Large intestine (tissue), 3 donors: ENCODE data around the gene BPIFB4. TPM values are rescaled to one million over a fixed set of nuclear protein-coding genes. Genes with fewer than 3 reads are reported as not detected.

ENCODE experiments used
- DNase-seq, 2 donors: peaks; one replicate each; pipeline versions ENCODE4 v3.0.0 to v3.0.0-alpha.2; 2013
- H3K27ac ChIP-seq: one replicate; pipeline ENCODE4 v1.5.1; 2013; ENCODE audit warnings: low read length
- H3K27me3 ChIP-seq: 2 replicates; pipeline ENCODE4 v1.6.1; 2013; ENCODE audit warnings: low read length; ENCODE audit not compliant: control insufficient read depth, insufficient read depth
- H3K36me3 ChIP-seq: 2 replicates; pipeline ENCODE4 v1.6.1; 2013; ENCODE audit warnings: low read length; ENCODE audit not compliant: control insufficient read depth, insufficient read depth
- H3K4me1 ChIP-seq: one replicate; pipeline ENCODE4 v1.6.1; 2013; ENCODE audit warnings: low read length; ENCODE audit not compliant: control insufficient read depth, insufficient read depth
- H3K4me3 ChIP-seq: one replicate; pipeline ENCODE4 v1.5.1; 2013; ENCODE audit warnings: low read length
- H3K9me3 ChIP-seq: one replicate; pipeline ENCODE4 v1.6.1; 2013; ENCODE audit warnings: mild to moderate bottlenecking, low read depth, low read length, moderate library complexity; ENCODE audit not compliant: control insufficient read depth
- WGBS: methylation state at CpG from one replicate; pipeline ENCODE4 v1.1.5; 2013; ENCODE audit warnings: low lambda C conversion rate; ENCODE audit not compliant: insufficient coverage; 5-methylcytosine and 5-hydroxymethylcytosine counted together
- polyA plus RNA-seq: library from polyadenylated mRNA; unstranded; fragments of 120-200 nt; gene quantifications from one replicate; pipeline ENCODE4 v1.2.1, GENCODE V29; 2013

The BPIFB4 gene
- polyA plus RNA-seq, 1 donor: 0.12 TPM

GRCh38 chr20:33061658-33062028, 17.8 kb upstream of the BPIFB4 start:
- Histone ChIP-seq H3K4me3 (no peak overlapping the region), H3K27ac (no peak overlapping the region), H3K9me3 (no peaks in the 10 kb centered on the region), H3K36me3 (no peaks in the 10 kb centered on the region), H3K27me3 (no peaks in the 10 kb centered on the region), H3K4me1 (no peaks in the 10 kb centered on the region)
- DNase-seq: no peak
- WGBS: no CpG with 5 or more reads among the region's 14 CpGs

GRCh38 chr20:33062105-33062824, 17.2 kb upstream of the BPIFB4 start:
- Histone ChIP-seq H3K36me3 (no peaks in the 10 kb centered on the region), H3K27ac (no peak overlapping the region), H3K9me3 (no peaks in the 10 kb centered on the region), H3K4me1 (no peaks in the 10 kb centered on the region), H3K27me3 (no peaks in the 10 kb centered on the region), H3K4me3 (no peak overlapping the region)
- no CpG with 5 or more reads among the region's 9 CpGs for WGBS
- no peak for DNase-seq

- no peak for DNase-seq
- Histone ChIP-seq H3K4me3 (no peak overlapping the region), H3K4me1 (no peaks in the 10 kb centered on the region), H3K9me3 (no peaks in the 10 kb centered on the region), H3K27me3 (no peaks in the 10 kb centered on the region), H3K36me3 (no peaks in the 10 kb centered on the region), H3K27ac (no peak overlapping the region)
- no CpG with 5 or more reads among the region's 1 CpG for WGBS
Measured at GRCh38 chr20:33062825-33063149, 16.7 kb upstream of the BPIFB4 start.

- Histone ChIP-seq H3K9me3 (no peaks in the 10 kb centered on the region), H3K4me1 (no peaks in the 10 kb centered on the region), H3K4me3 (no peak overlapping the region), H3K36me3 (no peaks in the 10 kb centered on the region), H3K27me3 (no peaks in the 10 kb centered on the region), H3K27ac (no peak overlapping the region)
- WGBS: no CpG with 5 or more reads among the region's 6 CpGs
- no peak for DNase-seq
Measured at GRCh38 chr20:33063271-33063670, 16.2 kb upstream of the BPIFB4 start.

- no CpG with 5 or more reads among the region's 11 CpGs for WGBS
- no peaks in the 10 kb centered on the region for H3K4me1 ChIP-seq
- no peaks in the 10 kb centered on the region for H3K9me3 ChIP-seq
- no peak for DNase-seq
- H3K36me3 ChIP-seq: no peaks in the 10 kb centered on the region
- H3K27ac ChIP-seq: no peak overlapping the region
- no peaks in the 10 kb centered on the region for H3K27me3 ChIP-seq
- no peak overlapping the region for H3K4me3 ChIP-seq
Measured at GRCh38 chr20:33064572-33065287, 14.7 kb upstream of the BPIFB4 start.

- H3K4me3 ChIP-seq: no peak overlapping the region
- no peak for DNase-seq
- no peaks in the 10 kb centered on the region for H3K9me3 ChIP-seq
- H3K36me3 ChIP-seq: no peaks in the 10 kb centered on the region
- WGBS: no CpG with 5 or more reads among the region's 9 CpGs
- no peaks in the 10 kb centered on the region for H3K27me3 ChIP-seq
- no peak overlapping the region for H3K27ac ChIP-seq
- H3K4me1 ChIP-seq: no peaks in the 10 kb centered on the region
Measured at GRCh38 chr20:33065785-33066184, 13.7 kb upstream of the BPIFB4 start.

- Histone ChIP-seq H3K9me3 (no peaks in the 10 kb centered on the region), H3K36me3 (no peaks in the 10 kb centered on the region), H3K27ac (no peak overlapping the region), H3K4me3 (no peak overlapping the region), H3K27me3 (no peaks in the 10 kb centered on the region), H3K4me1 (no peaks in the 10 kb centered on the region)
- no peak for DNase-seq
- WGBS: no CpG with 5 or more reads among the region's 3 CpGs
Measured at GRCh38 chr20:33067806-33068205, 11.6 kb upstream of the BPIFB4 start.

GRCh38 chr20:33068251-33068939, 11.0 kb upstream of the BPIFB4 start:
- no peak overlapping the region for H3K27ac ChIP-seq
- H3K27me3 ChIP-seq: no peaks in the 10 kb centered on the region
- no peaks in the 10 kb centered on the region for H3K36me3 ChIP-seq
- no peaks in the 10 kb centered on the region for H3K9me3 ChIP-seq
- H3K4me1 ChIP-seq: no peaks in the 10 kb centered on the region
- no peak overlapping the region for H3K4me3 ChIP-seq
- no peak for DNase-seq
- no CpG with 5 or more reads among the region's 12 CpGs for WGBS

- no CpG with 5 or more reads among the region's 9 CpGs for WGBS
- Histone ChIP-seq H3K36me3 (no peaks in the 10 kb centered on the region), H3K4me3 (no peak overlapping the region), H3K9me3 (no peaks in the 10 kb centered on the region), H3K4me1 (no peaks in the 10 kb centered on the region), H3K27me3 (no peaks in the 10 kb centered on the region), H3K27ac (no peak overlapping the region)
- DNase-seq: no peak
Measured at GRCh38 chr20:33069673-33070072, 9.8 kb upstream of the BPIFB4 start.

GRCh38 chr20:33070111-33071053, 9.1 kb upstream of the BPIFB4 start:
- no peak overlapping the region for H3K4me3 ChIP-seq
- H3K36me3 ChIP-seq: no peaks in the 10 kb centered on the region
- no peaks in the 10 kb centered on the region for H3K27me3 ChIP-seq
- H3K4me1 ChIP-seq: no peaks in the 10 kb centered on the region
- WGBS: no CpG with 5 or more reads among the region's 19 CpGs
- H3K9me3 ChIP-seq: no peaks in the 10 kb centered on the region
- no peak overlapping the region for H3K27ac ChIP-seq
- no peak for DNase-seq
